ENCODE measurements around the gene GFI1.

Gene GFI1

GRCh38 chr1:92487078-92487605 lies 417 bp upstream of the GFI1 start:
- no peak for DNase-seq

- peak; percentile 87 for DNase-seq
Observed at GRCh38 chr1:92485381-92486250, 1.1 kb downstream of the GFI1 start.

DNA sequence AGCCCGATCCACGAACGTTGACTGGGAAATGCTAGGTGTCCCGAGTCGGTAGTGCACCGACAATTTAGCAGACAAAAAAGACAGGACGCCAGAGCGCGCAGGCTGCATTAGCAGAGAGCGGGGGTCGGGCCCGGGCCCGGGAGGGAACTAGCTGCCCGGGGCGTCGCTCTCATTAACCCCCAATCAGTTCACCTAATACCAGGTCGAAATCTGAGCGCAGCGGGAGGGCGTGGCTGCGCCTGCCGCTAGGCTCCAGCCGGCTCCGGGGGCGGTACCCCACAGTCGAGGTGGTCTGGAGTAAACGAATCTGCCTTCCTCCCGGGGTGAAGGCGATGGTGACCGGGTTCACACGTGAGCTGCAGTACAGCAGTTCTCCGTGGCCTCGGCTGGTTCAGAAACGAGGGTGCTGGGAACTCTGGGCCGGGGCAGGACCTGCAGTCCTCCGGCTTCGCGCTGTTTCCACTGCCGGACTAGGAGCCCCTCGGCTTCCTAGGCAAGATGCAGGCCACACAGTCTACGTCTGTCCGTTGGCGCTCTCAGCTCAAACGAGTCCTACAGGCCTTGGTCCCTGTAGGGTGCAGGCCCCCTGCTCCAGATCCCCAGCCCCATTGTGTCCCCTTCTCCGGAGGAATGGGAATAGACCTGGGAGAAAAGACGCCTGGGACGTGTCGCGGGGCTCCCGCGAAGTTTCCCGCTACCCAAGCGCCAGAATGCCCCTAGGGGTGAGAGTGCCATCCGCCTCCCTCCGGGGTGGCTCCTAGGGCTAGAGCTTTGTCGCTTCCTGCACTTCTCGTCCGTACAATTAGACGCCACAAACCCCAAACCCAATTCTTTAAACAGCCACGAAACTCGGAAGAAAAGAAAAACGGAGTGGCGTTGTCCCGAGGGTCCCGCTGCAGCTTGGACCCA lies 2.0 kb downstream of the GFI1 start:
- peak; percentile 67 for DNase-seq

GRCh38 chr1:92483610-92484471 lies 2.9 kb downstream of the GFI1 start:
- peak; percentile 67 for DNase-seq

DNA sequence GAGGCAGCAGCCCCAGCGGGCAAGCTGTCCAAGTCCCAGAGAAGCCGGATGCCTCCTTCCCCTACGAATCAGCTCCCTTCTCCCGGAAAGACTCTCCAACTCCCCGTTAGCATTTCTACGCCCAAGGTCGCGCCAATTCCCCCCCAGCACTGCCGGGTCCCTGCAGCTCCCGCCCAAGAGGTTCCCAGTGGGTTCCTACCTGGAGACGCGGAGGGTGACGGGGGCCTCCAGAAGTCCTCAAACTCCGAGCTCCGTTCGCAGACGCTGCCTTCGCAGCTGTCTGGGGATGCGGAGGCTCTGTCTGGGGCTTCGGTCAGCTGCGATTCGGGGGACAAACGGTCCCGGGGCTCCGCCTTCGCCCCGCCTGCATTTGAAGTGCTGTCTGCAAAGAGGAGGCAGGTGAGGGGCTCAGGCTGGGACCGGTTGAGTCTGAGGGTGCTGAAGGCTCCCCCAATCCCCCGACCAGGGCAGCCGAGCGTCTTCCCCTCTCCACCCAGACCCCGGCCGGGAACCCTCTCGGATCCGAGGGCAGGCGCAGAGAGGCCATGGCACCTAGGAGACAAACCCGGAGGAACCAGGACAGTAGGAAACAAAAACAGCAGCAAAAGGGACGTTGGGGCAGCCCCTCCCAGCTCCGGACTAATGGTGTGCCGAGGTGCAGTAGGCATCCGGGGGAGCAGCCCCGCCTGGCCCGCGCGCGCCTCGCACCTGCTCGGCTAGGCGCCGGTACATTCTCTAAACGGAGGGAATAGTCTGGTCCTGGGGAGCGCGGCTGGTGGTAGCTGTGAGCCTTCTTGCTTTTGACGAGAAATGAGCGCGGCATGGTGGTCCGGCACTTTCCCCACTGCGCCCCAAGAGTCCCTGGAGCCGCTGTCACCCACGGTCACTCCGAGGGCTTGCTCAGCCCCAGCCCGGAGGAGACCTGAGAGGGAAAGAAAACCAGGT lies 3.8 kb downstream of the GFI1 start:
- DNase-seq: peak; percentile 37

- DNase-seq: peak; percentile 12
Observed at GRCh38 chr1:92481971-92482664, 4.6 kb downstream of the GFI1 start.

GRCh38 chr1:92481599-92481925 lies 5.2 kb downstream of the GFI1 start:
- no peak for DNase-seq

DNA sequence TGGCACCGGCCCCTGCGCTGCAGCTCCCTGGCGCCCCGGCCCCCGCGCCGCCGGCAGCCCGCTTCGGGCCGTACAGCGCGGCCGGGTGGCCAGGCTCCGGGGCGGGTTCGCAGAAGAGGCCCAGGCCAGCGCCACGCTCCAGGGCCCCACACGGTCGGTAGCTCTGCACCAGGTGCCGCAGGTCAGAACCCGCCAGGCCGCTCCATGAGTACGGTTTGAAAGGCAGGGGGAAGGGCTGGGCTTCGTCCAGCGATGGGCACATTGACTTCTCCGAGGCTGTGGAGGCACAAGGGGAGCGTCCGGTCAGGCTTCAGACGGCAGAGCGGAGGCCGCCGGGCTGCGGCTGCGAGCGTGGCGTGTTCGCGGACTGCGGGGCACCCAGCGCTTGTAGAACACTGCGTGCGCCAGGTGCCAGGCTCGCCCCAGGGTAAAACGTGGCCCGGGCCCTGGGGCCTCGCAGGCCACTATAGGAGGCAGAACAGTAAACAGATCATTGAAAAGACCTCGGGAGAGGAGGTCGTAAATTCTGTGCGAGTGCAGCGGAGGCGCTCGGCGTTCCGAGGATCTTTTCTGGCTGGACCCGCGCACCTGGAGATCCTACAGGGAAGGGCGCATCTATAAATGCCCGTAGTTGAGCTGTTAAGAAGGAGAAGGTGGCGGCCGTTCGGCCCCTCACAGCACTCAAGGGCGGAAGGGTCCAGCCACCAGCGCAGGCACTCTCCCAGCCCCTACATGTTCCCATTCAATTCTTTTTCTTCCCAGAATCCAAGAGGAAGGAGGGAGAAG lies 5.7 kb downstream of the GFI1 start:
- no peak for DNase-seq

DNA sequence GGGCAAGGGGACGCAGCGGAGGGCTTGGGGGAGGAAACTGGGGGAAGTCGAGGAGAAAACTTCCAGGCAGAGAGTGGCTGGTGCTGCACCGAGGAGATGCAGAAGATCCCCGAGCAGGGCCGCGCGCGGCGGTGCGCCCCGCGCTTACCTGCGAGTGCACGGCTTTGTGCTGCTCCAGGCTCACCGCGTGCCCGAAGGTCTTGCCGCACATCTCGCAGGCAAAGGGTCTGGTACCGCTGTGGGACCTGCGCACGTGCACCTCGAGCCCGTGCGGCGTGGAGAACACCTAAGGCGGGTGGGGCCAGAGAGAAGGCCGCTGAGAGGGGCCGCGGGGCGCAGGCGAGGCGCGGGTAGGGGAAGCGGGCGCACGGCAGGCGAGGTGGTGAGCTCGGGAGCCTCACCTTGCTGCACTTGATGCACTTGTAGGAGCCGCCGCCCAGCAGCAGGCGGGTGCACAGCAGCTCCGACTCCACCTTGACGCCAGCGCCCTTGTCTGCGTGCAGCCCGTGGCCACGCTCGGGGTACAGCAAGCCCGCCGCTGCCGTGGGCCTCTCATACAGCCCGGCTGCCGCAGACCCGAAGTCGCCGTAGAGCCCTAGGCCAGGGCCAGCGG lies 6.4 kb downstream of the GFI1 start:
- DNase-seq: no peak

- no peak for DNase-seq
Observed at GRCh38 chr1:92479587-92479986, 7.1 kb downstream of the GFI1 start.

DNA sequence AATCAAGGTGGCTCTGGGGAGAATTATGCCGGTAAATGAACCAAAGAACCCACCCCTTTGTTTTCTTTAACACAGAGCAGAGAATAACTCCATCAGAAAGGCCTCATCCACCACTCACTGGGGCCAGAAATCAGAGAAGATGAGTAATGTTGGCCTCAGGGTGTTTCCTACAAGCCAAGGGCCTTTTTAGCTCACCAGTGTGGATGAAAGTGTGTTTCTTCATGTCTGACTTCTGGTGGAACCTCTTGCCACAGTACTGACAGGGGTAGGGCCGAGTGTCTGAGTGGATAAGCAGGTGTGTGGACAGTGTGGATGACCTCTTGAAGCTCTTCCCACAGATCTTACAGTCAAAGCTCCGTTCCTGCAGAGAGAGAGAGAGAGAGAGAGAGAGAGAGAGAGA lies 8.3 kb downstream of the GFI1 start:
- DNase-seq: no peak

GRCh38 chr1:92476071-92476631 lies 10.6 kb downstream of the GFI1 start:
- peak; percentile 13 for DNase-seq

DNA sequence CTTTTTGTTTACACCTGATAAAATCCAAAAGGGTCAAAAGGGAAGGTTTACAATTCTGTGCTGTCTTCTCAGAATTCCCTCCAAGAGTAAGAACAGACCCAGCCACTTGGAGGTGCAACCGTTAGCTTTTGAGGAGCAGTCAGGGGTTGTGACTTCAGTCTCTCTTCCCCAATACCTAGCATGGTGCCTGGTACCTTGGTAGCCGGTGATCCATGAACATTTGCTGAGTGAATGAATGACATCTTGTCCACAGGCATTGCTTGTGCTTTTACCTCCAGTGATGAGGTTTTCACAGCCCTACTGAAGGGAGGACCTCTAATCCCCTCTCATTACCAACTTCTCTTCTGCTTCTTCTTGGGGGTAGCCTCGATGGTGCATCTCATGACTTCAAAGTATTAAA lies 11.7 kb downstream of the GFI1 start:
- no peak for DNase-seq

GRCh38 chr1:92473781-92474495 lies 12.8 kb downstream of the GFI1 start:
- DNase-seq: peak; percentile 4

DNA sequence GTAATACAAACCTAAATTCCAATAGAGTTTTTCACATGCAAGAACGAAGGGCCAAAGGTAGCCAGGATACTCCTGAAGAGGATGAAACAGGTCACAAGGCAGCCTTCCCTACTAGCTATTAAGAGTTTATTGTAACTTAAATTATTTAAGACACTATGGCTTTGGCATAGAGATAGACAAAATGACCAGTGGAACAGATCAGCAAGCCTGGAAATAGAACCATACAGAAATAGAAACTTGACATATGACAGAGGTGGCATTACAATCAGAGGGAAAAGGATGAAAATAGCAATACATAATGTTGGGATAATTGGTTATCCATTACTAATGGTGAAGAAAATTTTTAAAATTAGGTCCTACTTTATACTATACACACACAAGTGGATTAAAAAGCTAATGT lies 16.5 kb downstream of the GFI1 start:
- no peak for DNase-seq

- DNase-seq: no peak
Observed at GRCh38 chr1:92466683-92467352, 19.9 kb downstream of the GFI1 start.

DNA sequence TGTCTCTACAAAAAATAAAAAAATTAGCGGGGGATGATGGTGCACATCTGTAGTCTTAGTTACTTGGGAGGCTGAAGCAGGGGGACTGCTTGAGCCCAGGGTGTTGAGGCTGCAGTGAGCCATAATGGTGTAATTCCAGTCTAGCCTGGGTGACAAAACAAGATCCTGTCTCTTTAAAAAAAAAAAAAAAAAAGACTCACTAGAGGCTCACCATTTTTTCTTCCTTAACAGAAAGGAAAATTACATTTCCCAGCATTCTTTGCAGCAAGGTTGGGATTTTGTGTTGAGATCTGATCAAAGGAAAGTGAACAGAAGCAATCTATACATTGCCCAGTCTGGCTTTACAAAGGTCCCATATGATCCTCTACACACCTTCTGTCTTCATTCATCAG lies 21.5 kb downstream of the GFI1 start:
- no peak for DNase-seq
